Nephron (organoid): ENCODE data around the gene SPG7.

Experiments used
- H3K27ac Mint-ChIP-seq, 3 experiments: 2 replicates each; pipeline ENCODE4 v1.8.0; 2020; ENCODE audit warnings: mixed read lengths in 3 of 3, mild to moderate bottlenecking in 2 of 3, moderate library complexity in 1 of 3
- H3K27me3 Mint-ChIP-seq: 2 replicates; pipeline ENCODE4 v1.8.0; 2021; ENCODE audit warnings: low read depth, mild to moderate bottlenecking, moderate library complexity, mixed read lengths
- H3K36me3 Mint-ChIP-seq: 2 replicates; pipeline ENCODE4 v1.8.0; 2020; ENCODE audit warnings: low read depth, mixed read lengths
- H3K4me1 Mint-ChIP-seq: 2 replicates; pipeline ENCODE4 v1.8.0; 2020; ENCODE audit warnings: mixed read lengths
- H3K4me3 Mint-ChIP-seq, 3 experiments: 2 replicates each; pipeline ENCODE4 v1.8.0; 2020; ENCODE audit warnings: mild to moderate bottlenecking in 3 of 3, mixed read lengths in 3 of 3, moderate library complexity in 2 of 3
- H3K9me3 Mint-ChIP-seq: 2 replicates; pipeline ENCODE4 v1.8.0; 2020; ENCODE audit warnings: mixed read lengths
- TF ChIP-seq, protein P1 (sequence below), 3 experiments: fragments of 200-600 bp; sonication (generic); IDR thresholded peaks; one replicate each; pipeline ENCODE4 v1.5.0; 2021; ENCODE audit warnings: antibody characterized with exemption in 3 of 3; ENCODE audit not compliant: unreplicated experiment in 3 of 3

Gene SPG7

DNA sequence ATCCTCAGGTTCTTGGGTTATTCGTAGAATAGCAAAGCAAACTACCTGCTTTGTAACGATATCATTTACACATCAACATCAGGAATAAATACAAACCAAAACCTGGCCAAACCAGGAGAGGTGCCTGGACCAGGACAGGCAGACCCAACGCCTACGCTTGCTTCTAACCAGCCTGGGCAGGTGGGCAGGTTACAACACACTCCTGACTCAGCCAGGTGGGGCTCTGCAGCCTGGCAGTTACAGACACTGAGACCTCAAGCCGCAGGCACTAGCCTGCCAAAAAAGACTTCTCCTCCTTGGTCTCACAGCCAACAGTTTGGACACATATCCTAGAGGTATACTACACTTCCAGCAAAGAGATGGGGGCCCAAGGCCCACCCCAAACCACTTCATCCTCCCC lies 31.8 kb upstream of the SPG7 start:
- Mint-ChIP-seq H3K4me3 (no peak overlapping the region), H3K27ac (peak overlapping the region in 1 of 3 experiments; percentile 10), H3K4me1 (peaks cover 63% of the 10 kb centered on the region), H3K36me3 (peaks cover 4% of the 10 kb centered on the region), H3K9me3 (no peaks in the 10 kb centered on the region), H3K27me3 (no peaks in the 10 kb centered on the region)
- TF ChIP-seq, protein P1, sequence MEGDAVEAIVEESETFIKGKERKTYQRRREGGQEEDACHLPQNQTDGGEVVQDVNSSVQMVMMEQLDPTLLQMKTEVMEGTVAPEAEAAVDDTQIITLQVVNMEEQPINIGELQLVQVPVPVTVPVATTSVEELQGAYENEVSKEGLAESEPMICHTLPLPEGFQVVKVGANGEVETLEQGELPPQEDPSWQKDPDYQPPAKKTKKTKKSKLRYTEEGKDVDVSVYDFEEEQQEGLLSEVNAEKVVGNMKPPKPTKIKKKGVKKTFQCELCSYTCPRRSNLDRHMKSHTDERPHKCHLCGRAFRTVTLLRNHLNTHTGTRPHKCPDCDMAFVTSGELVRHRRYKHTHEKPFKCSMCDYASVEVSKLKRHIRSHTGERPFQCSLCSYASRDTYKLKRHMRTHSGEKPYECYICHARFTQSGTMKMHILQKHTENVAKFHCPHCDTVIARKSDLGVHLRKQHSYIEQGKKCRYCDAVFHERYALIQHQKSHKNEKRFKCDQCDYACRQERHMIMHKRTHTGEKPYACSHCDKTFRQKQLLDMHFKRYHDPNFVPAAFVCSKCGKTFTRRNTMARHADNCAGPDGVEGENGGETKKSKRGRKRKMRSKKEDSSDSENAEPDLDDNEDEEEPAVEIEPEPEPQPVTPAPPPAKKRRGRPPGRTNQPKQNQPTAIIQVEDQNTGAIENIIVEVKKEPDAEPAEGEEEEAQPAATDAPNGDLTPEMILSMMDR (IDR thresholded peaks at IDR 0.05; ENCODE audit: unreplicated experiment in 3 of 3): no peak

DNA sequence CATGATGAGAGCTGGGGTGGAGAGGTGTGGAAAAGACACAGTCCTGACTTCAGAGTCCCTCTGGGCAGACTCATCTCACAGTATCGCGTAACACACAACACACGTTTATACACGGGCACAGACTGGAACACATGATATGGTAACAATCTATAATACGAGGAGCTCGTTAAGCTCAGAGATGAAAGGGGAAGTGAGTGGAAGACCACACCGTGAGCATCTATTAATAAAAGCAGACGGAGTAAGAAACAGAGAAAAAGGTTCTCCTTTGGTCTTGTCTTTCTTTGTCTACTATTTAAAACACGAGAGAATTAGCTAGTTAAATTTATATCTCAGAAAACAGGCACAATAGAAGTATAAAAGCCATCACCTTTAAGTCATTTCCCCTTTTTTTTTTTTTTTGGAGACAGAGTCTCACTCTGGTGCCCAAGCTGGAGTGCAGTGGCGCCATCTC lies 31.4 kb upstream of the SPG7 start:
- Mint-ChIP-seq H3K27me3 (no peaks in the 10 kb centered on the region), H3K4me3 (no peak overlapping the region), H3K9me3 (no peaks in the 10 kb centered on the region), H3K36me3 (peaks cover 1% of the 10 kb centered on the region), H3K27ac (peak overlapping the region in 1 of 3 experiments; percentile 10), H3K4me1 (peaks cover 68% of the 10 kb centered on the region)
- TF ChIP-seq, protein P1 (IDR thresholded peaks at IDR 0.05; ENCODE audit: unreplicated experiment in 3 of 3): no peak

DNA sequence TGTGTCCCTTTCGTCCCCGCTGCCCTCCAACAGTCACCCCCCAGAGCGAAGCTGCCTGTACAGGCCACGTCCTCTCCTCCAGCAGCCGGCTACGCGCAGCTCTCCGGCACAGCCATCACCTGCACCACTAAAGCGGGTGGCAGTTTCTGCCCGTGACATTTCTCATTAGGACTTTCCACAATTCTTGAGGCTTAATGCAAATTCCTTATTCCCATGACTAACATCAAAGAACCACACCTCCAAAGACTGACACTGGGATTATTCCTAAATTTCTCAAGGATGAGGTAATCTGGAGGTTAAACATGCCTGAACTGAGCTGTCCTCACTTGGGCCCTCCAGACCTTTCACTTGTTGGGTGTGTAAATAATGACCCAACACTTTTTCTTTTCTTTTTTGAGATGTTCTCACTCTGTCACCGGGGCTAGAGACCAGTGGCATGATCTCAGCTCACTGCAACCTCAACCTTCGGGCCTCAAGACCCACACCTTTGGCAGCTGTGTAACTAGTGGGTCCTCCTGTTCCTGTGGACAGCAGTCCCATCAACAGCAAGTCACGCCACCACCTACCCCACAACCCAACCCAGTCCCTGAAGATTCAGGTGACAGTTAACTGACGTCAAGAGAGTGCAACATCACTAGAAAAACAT lies 29.5 kb upstream of the SPG7 start:
- TF ChIP-seq, protein P1 (IDR thresholded peaks at IDR 0.05; ENCODE audit: unreplicated experiment in 3 of 3): no peak
- Mint-ChIP-seq H3K36me3 (peaks cover 5% of the 10 kb centered on the region), H3K4me3 (no peak overlapping the region), H3K4me1 (peaks cover 64% of the 10 kb centered on the region), H3K27me3 (no peaks in the 10 kb centered on the region), H3K9me3 (no peaks in the 10 kb centered on the region), H3K27ac (peak overlapping the region; percentile 5 to 58 (median 30))

DNA sequence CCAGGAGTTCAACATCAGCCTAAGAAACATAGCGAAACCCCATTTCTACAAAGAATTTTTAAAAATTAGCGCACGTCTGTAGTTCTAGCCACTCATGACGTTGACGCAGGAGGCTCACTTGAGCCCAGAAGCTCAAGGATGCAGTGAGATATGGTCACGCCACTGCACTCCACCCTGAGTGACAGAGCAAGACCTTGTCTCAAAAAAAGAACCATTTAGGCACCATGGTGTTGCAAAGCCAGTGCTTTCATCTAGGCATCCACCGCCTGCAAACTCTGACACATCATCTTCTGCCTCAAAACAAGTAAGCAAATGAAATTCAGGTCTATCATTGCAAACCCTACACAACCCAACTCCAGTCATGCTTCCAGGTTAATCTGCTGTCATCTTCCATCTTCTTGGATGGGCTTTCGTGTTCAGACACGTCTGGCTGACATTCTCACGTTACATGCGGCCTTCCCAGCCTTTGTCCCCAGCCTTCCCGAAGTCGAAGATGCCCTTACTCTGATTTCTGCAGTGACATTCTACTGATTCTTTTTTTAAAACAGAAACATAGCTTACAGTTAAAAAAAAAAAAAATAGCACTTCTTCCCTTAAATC lies 26.7 kb upstream of the SPG7 start:
- Mint-ChIP-seq H3K27ac (peak overlapping the region in 1 of 3 experiments; percentile 5), H3K4me3 (no peak overlapping the region), H3K36me3 (peaks cover 5% of the 10 kb centered on the region), H3K4me1 (peaks cover 74% of the 10 kb centered on the region), H3K27me3 (no peaks in the 10 kb centered on the region), H3K9me3 (no peaks in the 10 kb centered on the region)
- TF ChIP-seq, protein P1 (IDR thresholded peaks at IDR 0.05; ENCODE audit: unreplicated experiment in 3 of 3): no peak

DNA sequence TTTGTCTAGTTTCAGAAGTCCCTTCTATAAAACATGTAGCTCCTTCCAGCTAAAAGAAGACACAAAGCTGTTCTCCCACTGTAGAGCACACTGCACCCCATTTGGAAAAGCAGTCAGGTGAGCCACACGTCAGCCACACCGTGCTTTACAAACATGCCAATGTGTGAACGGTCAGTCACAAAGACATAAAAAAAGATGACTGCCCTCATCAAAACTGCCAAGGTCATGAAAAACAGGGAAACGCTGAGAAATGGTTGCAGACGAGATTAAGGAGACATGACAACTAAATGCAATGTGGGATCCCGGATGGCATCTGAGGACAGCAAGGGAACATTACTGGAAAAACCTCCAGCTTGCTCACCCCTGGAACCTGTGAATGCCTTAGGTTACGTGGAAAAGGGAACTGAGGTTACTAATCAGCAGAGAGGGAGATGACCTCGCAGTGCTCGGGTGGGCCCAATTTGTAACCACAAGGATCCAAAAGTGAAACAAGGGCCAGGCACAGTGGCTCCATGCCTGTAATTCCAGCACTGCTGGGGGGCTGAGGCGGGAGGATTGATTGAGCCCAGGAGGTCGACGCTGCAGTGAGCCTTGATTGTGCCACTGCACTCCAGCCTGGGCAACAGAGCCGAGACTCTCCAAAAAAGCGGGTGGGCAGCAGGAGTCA lies 25.9 kb upstream of the SPG7 start:
- no peaks in the 10 kb centered on the region for H3K9me3 Mint-ChIP-seq
- TF ChIP-seq, protein P1 (IDR thresholded peaks at IDR 0.05; ENCODE audit: unreplicated experiment in 3 of 3): no peak
- H3K27ac Mint-ChIP-seq: peak overlapping the region in 2 of 3 experiments; percentile 5 to 56
- peaks cover 75% of the 10 kb centered on the region for H3K4me1 Mint-ChIP-seq
- no peak overlapping the region for H3K4me3 Mint-ChIP-seq
- H3K36me3 Mint-ChIP-seq: peaks cover 5% of the 10 kb centered on the region
- no peaks in the 10 kb centered on the region for H3K27me3 Mint-ChIP-seq
